SHP77 treated with DMSO at 0.1 percent for 48 hours (cell line): ENCODE data around the gene ZPLD1.

ENCODE experiments used
- DNase-seq: peaks from one replicate; lab custom pipeline; 2025; lab: John Stamatoyannopoulos, UW

ZPLD1 gene

GRCh38 chr3:102470066-102470465 lies 35.3 kb downstream of the ZPLD1 start:
- DNase-seq: no peak

- no peak for DNase-seq
These were observed 36.2 kb downstream of the ZPLD1 start for GRCh38 chr3:102471001-102471400.

GRCh38 chr3:102471491-102471890 lies 36.7 kb downstream of the ZPLD1 start:
- no peak for DNase-seq

- DNase-seq: no peak
These were observed 38.8 kb downstream of the ZPLD1 start for GRCh38 chr3:102473648-102474047.

- no peak for DNase-seq
These were observed 39.4 kb downstream of the ZPLD1 start for GRCh38 chr3:102474207-102474606.

- DNase-seq: no peak
These were observed 41.4 kb downstream of the ZPLD1 start for GRCh38 chr3:102476198-102476597.

GRCh38 chr3:102478160-102478559 lies 43.3 kb downstream of the ZPLD1 start:
- no peak for DNase-seq

- DNase-seq: no peak
These were observed 45.3 kb downstream of the ZPLD1 start for GRCh38 chr3:102480139-102480538.

GRCh38 chr3:102481050-102481449 lies 46.2 kb downstream of the ZPLD1 start:
- DNase-seq: no peak

- DNase-seq: no peak
These were observed 48.7 kb downstream of the ZPLD1 start for GRCh38 chr3:102483556-102483955.

- DNase-seq: no peak
These were observed 49.5 kb downstream of the ZPLD1 start for GRCh38 chr3:102484363-102484762.

- DNase-seq: no peak
These were observed 50.9 kb downstream of the ZPLD1 start for GRCh38 chr3:102485701-102486100.

- DNase-seq: no peak
These were observed 53.5 kb downstream of the ZPLD1 start for GRCh38 chr3:102488331-102488730.

GRCh38 chr3:102492300-102492699 lies 57.5 kb downstream of the ZPLD1 start:
- DNase-seq: no peak

GRCh38 chr3:102497571-102497970 lies 62.8 kb downstream of the ZPLD1 start:
- no peak for DNase-seq

GRCh38 chr3:102505542-102505941 lies 70.7 kb downstream of the ZPLD1 start:
- no peak for DNase-seq

GRCh38 chr3:102510663-102511062 lies 75.8 kb downstream of the ZPLD1 start:
- DNase-seq: no peak

GRCh38 chr3:102511168-102511567 lies 76.4 kb downstream of the ZPLD1 start:
- DNase-seq: no peak

- no peak for DNase-seq
These were observed 76.8 kb downstream of the ZPLD1 start for GRCh38 chr3:102511639-102512038.

GRCh38 chr3:102512734-102513504 lies 78.1 kb downstream of the ZPLD1 start:
- DNase-seq: no peak

GRCh38 chr3:102514241-102514640 lies 79.4 kb downstream of the ZPLD1 start:
- no peak for DNase-seq

- no peak for DNase-seq
These were observed 86.4 kb downstream of the ZPLD1 start for GRCh38 chr3:102521246-102521645.

GRCh38 chr3:102525624-102526023 lies 90.8 kb downstream of the ZPLD1 start:
- no peak for DNase-seq

- no peak for DNase-seq
These were observed 92.0 kb downstream of the ZPLD1 start for GRCh38 chr3:102526865-102527264.
